T-helper 1 cell treated with Interleukin-12 subunit alpha and Interleukin-12 subunit beta and Interleukin-4 antibody, amounts not matched to agents 30 ng/mL and 1 ng/mL, for 36 hours (primary cell): ENCODE data around the gene CLUH. TPM values are rescaled to one million over a fixed set of nuclear protein-coding genes. Genes with fewer than 3 reads are reported as not detected.

Experiments
- intact Hi-C: fragments of 100-400 bp; cut with micrococcal nuclease; formaldehyde crosslinking; loops from one replicate; pipeline ENCODE4 v1.15.1; 2024
- total RNA-seq: library from RNA; stranded (reverse); gene quantifications from 2 replicates; pipeline ENCODE4 v1.2.3, GENCODE V29; 2022

Gene CLUH
- total RNA-seq, 1 donor from 2014 or later = 73.4 TPM

- intact Hi-C loops = loop anchor here (10.0 kb wide), 1 partner anchor 1074 kb away; the partner anchor contains the start of genes RILP and SCARF1
Observed at GRCh38 chr17:2718150-2718938, 6.8 kb upstream of the CLUH start.

- intact Hi-C loops = loop anchor here (10.0 kb wide), 1 partner anchor 1072 kb away; the partner anchor contains the start of genes RILP and SCARF1
Observed at GRCh38 chr17:2716649-2717048, 5.1 kb upstream of the CLUH start.

- intact Hi-C loops = loop anchor here (5.0 to 10.0 kb wide), 5 partner anchors 73 to 1653 kb away; partner anchors contain the start of genes CYB5D2, RILP, SCARF1 and SGSM2
Observed at GRCh38 chr17:2713881-2714280, 2.3 kb upstream of the CLUH start.

- intact Hi-C loops = loop anchor here (5.0 to 10.0 kb wide), 5 partner anchors 75 to 1655 kb away; partner anchors contain the start of genes CYB5D2, RILP, SCARF1 and SGSM2
Observed at GRCh38 chr17:2712300-2713043, 908 bp upstream of the CLUH start.

DNA sequence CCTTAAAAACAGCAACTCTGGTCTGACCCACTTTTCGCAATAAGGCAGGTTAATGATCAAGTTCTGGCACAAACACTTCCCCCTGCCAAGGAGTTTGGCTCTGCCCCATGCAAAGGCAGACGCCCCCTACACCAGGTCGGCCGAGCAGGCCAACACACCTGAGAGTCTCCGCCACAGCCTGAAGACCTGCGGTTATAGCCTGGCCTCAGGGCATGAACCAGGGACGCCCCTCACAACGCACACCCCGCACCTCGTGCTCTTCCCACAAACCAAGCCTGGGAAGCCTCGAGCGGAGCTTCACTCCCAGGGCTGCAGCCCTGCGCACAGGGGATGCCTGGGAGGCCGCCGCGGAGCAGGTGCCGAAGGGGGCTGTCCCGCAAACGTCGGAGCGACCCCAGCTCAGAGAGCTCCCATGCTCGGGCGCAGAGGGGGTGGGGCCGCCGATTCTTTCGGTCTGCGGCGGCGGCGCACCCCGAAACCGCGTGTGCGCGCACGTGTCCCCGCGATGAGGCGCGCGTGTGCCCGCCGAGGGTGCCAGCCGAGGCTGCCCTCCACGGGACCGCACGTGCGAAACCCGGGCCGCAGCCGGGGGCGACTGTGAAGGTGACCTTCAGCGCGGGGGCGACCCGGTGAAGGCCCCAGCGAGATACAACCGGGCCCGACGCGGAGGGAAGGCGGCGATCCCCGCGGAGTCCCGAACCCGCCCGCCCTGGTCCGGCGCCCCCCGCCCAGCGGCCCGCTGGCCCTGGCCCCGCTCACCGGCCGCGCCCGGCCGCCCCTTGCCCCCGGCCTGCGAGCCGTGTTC is 559 bp downstream of the CLUH start:
- intact Hi-C loops = loop anchor here (1.0 to 10.0 kb wide), 11 partner anchors 76 to 1656 kb away; partner anchors contain the start of genes CAMKK1, CYB5D2, METTL16 and MNT

DNA sequence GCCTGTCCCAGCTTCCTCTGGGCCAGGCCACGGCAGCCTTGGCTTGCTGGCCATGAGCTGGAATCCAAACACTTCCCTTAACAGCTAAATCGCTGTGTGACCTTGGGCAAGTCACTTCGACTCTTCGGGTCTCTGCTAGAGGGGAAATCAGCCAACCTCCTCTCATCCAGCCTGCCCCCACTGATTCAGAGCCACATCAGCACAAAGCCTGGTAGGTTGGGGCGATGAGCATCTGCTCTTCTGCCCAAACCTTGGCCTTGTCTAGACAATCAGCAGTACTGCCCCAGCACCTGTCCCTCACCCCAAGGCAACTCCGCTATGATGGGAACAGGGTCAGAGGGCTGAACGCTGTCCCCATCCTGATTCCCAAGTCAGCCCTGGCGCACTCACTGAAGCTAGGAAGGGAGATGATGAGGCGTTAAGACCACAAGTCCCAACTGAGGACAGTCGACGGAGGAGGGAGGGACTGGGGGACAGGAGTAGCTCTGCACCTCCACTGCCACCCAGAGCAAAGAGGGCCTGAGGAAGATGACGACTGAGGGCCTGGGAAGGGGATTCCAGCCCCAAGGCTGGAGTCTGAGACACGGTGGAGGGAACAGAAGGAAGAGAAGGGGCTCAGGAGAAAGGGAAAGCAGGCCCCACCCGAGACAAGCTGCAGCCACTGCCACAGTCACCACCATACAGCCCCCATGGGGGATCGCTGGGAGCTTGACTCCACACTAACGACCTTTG is 1.3 kb downstream of the CLUH start:
- intact Hi-C loops = loop anchor here (2.0 to 10.0 kb wide), 7 partner anchors 77 to 1657 kb away; partner anchors contain the start of genes CAMKK1, CYB5D2, RILP and SCARF1

GRCh38 chr17:2709183-2709661 is 2.3 kb downstream of the CLUH start:
- intact Hi-C loops = loop anchor here (2.0 kb wide), 1 partner anchor 316 kb away; no protein-coding TSS in a partner anchor

- intact Hi-C loops = loop anchor here (2.0 kb wide), 1 partner anchor 316 kb away; no protein-coding TSS in a partner anchor
Observed at GRCh38 chr17:2708585-2709182, 2.9 kb downstream of the CLUH start.

- intact Hi-C loops = loop anchor here (2.0 kb wide), 1 partner anchor 315 kb away; no protein-coding TSS in a partner anchor
Observed at GRCh38 chr17:2707721-2708584, 3.6 kb downstream of the CLUH start.

GRCh38 chr17:2706911-2707510 is 4.6 kb downstream of the CLUH start:
- intact Hi-C loops = no loop called here

- intact Hi-C loops = no loop called here
Observed at GRCh38 chr17:2705888-2706795, 5.4 kb downstream of the CLUH start.

GRCh38 chr17:2705263-2705662 is 6.3 kb downstream of the CLUH start:
- intact Hi-C loops = no loop called here

DNA sequence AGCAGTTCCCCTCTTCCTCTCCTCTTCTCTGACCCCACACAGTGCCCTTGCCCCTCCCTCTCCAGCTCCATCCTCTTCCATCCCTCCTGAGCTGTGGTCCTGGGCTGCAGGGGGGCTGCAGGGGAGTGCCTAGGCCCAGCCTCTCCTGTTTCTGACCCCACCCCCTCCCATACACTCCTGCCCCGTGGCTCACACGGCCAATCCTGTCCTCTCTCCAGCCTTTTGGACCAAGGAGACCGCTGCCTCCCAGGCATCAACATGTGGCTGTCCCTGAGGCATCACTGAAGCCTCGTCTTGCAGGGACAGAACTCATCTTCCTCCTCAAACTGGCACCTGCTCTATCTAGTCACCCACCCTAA is 6.7 kb downstream of the CLUH start:
- intact Hi-C loops = no loop called here

DNA sequence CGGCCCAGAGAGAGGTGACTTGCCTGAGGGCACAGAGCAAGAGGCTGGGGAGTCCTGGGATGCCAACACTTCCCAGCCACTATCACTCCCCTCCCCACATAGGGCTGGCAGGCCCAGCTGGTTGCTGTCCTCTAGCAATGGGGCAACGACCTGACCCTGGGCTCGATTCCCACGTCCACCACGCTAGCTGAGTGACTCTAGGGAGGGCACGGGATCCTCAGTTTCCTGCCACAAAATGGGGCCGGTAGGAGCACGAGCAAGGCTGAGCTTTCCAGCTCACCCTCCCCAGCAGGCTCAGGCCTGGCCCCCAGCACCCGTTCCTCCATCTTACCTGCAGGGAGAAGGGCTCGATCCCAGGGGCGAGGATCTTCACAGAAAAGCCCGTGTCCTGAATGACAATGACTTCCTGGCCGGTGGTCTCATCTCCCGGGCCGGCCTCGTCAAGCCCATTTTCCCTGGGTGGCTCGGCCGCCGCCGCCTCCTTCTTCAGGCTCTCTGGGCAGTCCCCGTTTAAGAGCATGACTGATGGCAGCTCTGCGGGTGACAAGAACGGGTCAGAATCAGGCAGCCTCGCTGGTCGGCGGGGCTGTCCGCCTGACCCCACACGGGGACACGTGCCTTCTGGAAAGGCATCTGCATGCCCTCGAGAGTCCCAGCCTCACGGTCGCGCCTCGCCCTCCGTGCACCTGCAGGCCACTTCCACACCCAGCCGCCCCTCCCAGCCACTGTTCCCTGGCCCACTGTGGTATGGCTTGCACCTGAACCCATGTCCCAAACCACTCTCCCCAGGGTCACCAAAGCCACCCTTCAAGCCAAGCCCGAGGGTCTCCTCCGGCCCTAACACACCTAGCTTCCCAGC is 7.3 kb downstream of the CLUH start:
- intact Hi-C loops = no loop called here

- intact Hi-C loops = no loop called here
Observed at GRCh38 chr17:2703606-2704005, 8.0 kb downstream of the CLUH start.

DNA sequence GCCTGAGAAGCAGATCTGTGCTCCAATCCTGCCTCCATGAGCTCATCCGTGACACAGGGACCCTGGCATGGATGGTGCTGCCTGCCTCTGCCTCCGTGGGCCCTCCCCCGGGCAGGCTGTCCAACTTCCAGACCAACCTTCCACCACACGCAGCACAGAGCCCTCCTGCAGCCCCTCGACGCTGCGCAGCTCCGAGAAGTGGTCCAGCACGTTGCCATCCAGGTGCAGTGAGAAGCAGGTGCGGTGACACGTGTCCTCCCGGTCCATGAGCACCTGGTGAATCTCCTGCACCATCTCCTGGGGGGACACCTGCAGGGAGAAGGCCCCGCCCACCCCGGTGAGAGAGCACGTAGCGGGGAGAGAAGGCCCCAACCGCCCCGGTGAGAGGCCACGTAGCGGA is 8.4 kb downstream of the CLUH start:
- intact Hi-C loops = no loop called here
